SW480 (cell line): ENCODE data around the gene ROR2.

ENCODE experiments used
- DNase-seq: peaks from one replicate; pipeline ENCODE4 v3.0.0-alpha.2; 2016; ENCODE audit warnings: low spot score

The ROR2 gene

GRCh38 chr9:91873637-91874051 lies 76.4 kb downstream of the ROR2 start:
- no peak for DNase-seq

- DNase-seq: no peak
Measured at GRCh38 chr9:91868732-91869391, 81.2 kb downstream of the ROR2 start.

- no peak for DNase-seq
Measured at GRCh38 chr9:91867740-91868139, 82.3 kb downstream of the ROR2 start.

- peak; percentile 31 for DNase-seq
Measured at GRCh38 chr9:91865041-91865440, 85.0 kb downstream of the ROR2 start.

GRCh38 chr9:91864380-91864779 lies 85.6 kb downstream of the ROR2 start:
- DNase-seq: no peak

GRCh38 chr9:91863469-91863868 lies 86.6 kb downstream of the ROR2 start:
- no peak for DNase-seq

- DNase-seq: no peak
Measured at GRCh38 chr9:91858213-91859030, 91.6 kb downstream of the ROR2 start.

GRCh38 chr9:91857291-91858212 lies 92.5 kb downstream of the ROR2 start:
- no peak for DNase-seq

GRCh38 chr9:91856419-91856818 lies 93.6 kb downstream of the ROR2 start:
- DNase-seq: no peak

- no peak for DNase-seq
Measured at GRCh38 chr9:91855196-91855595, 94.8 kb downstream of the ROR2 start.

- no peak for DNase-seq
Measured at GRCh38 chr9:91852801-91853347, 97.2 kb downstream of the ROR2 start.

GRCh38 chr9:91849694-91850093 lies 100.3 kb downstream of the ROR2 start:
- no peak for DNase-seq

GRCh38 chr9:91848146-91848545 lies 101.9 kb downstream of the ROR2 start:
- no peak for DNase-seq

GRCh38 chr9:91847581-91848091 lies 102.4 kb downstream of the ROR2 start:
- peak; percentile 32 for DNase-seq

GRCh38 chr9:91845879-91846278 lies 104.1 kb downstream of the ROR2 start:
- no peak for DNase-seq

GRCh38 chr9:91844701-91845291 lies 105.2 kb downstream of the ROR2 start:
- DNase-seq: no peak

- no peak for DNase-seq
Measured at GRCh38 chr9:91844190-91844589, 105.8 kb downstream of the ROR2 start.

GRCh38 chr9:91843623-91844148 lies 106.3 kb downstream of the ROR2 start:
- DNase-seq: no peak

- no peak for DNase-seq
Measured at GRCh38 chr9:91843093-91843492, 106.9 kb downstream of the ROR2 start.

- no peak for DNase-seq
Measured at GRCh38 chr9:91842358-91843049, 107.5 kb downstream of the ROR2 start.

- DNase-seq: no peak
Measured at GRCh38 chr9:91841591-91841990, 108.4 kb downstream of the ROR2 start.
